PC-3 (cell line): ENCODE measurements around the gene NAA60. TPM values are rescaled to one million over a fixed set of nuclear protein-coding genes. Genes with fewer than 3 reads are reported as not detected.

Experiments used
- ATAC-seq: fragments of 200-7000 bp; cut with Tn5 transposase; 2 replicates; pipeline ENCODE4 v1.9.1; 2020; ENCODE audit warnings: mild to moderate bottlenecking, moderate library complexity
- BruUV-seq: library from RNA; stranded (reverse); fragments of 400-500 nt; replicated peaks from 2 replicates; lab custom pipeline; 2021; lab: Mats Ljungman, UMichigan
- CTCF ChIA-PET: fragments of 300-600 bp; sonication (Branson Sonifier 250); formaldehyde crosslinking; loops from one replicate; lab custom pipeline; 2022; ENCODE audit warnings: antibody characterized with exemption; lab: Charles Lee
- POLR2A ChIA-PET: fragments of 300-600 bp; sonication (Branson Sonifier 250); formaldehyde crosslinking; loops from one replicate; lab custom pipeline; 2022; ENCODE audit warnings: antibody characterized with exemption; ENCODE audit not compliant: unreplicated experiment; lab: Charles Lee
- DNase-seq: peaks from one replicate; pipeline ENCODE4 v3.0.0-alpha.2; 2015
- H2AFZ ChIP-seq: fragments of 300-600 bp; sonication (generic); 2 replicates; pipeline ENCODE4 v1.6.0; 2016; ENCODE audit warnings: antibody characterized with exemption, low read length
- H3F3A ChIP-seq: fragments of 300-600 bp; sonication (generic); one replicate; pipeline ENCODE4 v1.6.0; 2017; ENCODE audit warnings: antibody characterized with exemption, low read length, control low read depth, mild to moderate bottlenecking; ENCODE audit not compliant: unreplicated experiment
- H3K27ac ChIP-seq: fragments of 300-600 bp; sonication (generic); 2 replicates; pipeline ENCODE4 v1.5.1; 2016; ENCODE audit warnings: mild to moderate bottlenecking, low read length
- H3K27me3 ChIP-seq: fragments of 300-600 bp; sonication (generic); 2 replicates; pipeline ENCODE4 v1.6.1; 2016; ENCODE audit warnings: low read length, mixed read lengths
- H3K36me3 ChIP-seq: fragments of 300-600 bp; sonication (generic); 2 replicates; pipeline ENCODE4 v1.6.1; 2016; ENCODE audit warnings: low read depth, mixed run types, low read length, mixed read lengths
- H3K4me1 ChIP-seq: fragments of 300-600 bp; sonication (generic); 2 replicates; pipeline ENCODE4 v1.5.1; 2016; ENCODE audit warnings: low read length; ENCODE audit not compliant: insufficient read depth
- H3K4me2 ChIP-seq: fragments of 300-600 bp; sonication (generic); 2 replicates; pipeline ENCODE4 v1.6.0; 2016; ENCODE audit warnings: low read length
- H3K4me3 ChIP-seq: fragments of 300-600 bp; sonication (generic); 2 replicates; pipeline ENCODE4 v1.5.1; 2016; ENCODE audit warnings: mild to moderate bottlenecking, low read length, mixed read lengths
- H3K79me2 ChIP-seq: fragments of 300-600 bp; sonication (generic); 2 replicates; pipeline ENCODE4 v1.6.1; 2017; ENCODE audit warnings: low read length, mixed read lengths
- H3K9ac ChIP-seq: fragments of 300-600 bp; sonication (generic); 2 replicates; pipeline ENCODE4 v1.6.0; 2016; ENCODE audit warnings: mild to moderate bottlenecking, low read length
- H3K9me2 ChIP-seq: fragments of 300-600 bp; sonication (generic); replicated peaks from 2 replicates; pipeline ENCODE4 v1.6.1; 2016; ENCODE audit warnings: mixed run types, low read length, mixed read lengths
- H3K9me3 ChIP-seq: fragments of 300-600 bp; sonication (generic); 2 replicates; pipeline ENCODE4 v1.6.1; 2016; ENCODE audit warnings: low read length, mixed read lengths
- H4K20me1 ChIP-seq: fragments of 300-600 bp; sonication (generic); 2 replicates; pipeline ENCODE4 v1.6.1; 2016; ENCODE audit warnings: low read length, mixed read lengths
- EZH2 ChIP-seq: fragments of 300-600 bp; sonication (generic); IDR thresholded peaks from one replicate; pipeline ENCODE4 v1.6.1; 2017; ENCODE audit warnings: antibody characterized with exemption, mild to moderate bottlenecking, low read length; ENCODE audit not compliant: unreplicated experiment
- EZH2phosphoT487 ChIP-seq: fragments of 300-600 bp; sonication (generic); IDR thresholded peaks from 2 replicates; pipeline ENCODE4 v1.6.1; 2018; ENCODE audit warnings: mild to moderate bottlenecking, antibody characterized with exemption, low read length, borderline replicate concordance
- intact Hi-C: fragments of 100-400 bp; cut with micrococcal nuclease; formaldehyde crosslinking; loops from 2 replicates; pipeline ENCODE4 v1.9.0; 2023
- total RNA-seq: library from RNA; depleted of rRNA; stranded (reverse); fragments of >200 nt; gene quantifications from 2 replicates; pipeline ENCODE4 v1.2.3, GENCODE V29; 2014
- TF ChIP-seq, protein P1 (sequence below): fragments of 300-600 bp; sonication (generic); conservative IDR thresholded peaks from 2 replicates; pipeline ENCODE4 v1.5.1; 2017; ENCODE audit warnings: antibody characterized with exemption, low read depth, mild to moderate bottlenecking, low read length

The NAA60 gene
- total RNA-seq, 1 experiment from 2014 or later, result 7.6 TPM

DNA sequence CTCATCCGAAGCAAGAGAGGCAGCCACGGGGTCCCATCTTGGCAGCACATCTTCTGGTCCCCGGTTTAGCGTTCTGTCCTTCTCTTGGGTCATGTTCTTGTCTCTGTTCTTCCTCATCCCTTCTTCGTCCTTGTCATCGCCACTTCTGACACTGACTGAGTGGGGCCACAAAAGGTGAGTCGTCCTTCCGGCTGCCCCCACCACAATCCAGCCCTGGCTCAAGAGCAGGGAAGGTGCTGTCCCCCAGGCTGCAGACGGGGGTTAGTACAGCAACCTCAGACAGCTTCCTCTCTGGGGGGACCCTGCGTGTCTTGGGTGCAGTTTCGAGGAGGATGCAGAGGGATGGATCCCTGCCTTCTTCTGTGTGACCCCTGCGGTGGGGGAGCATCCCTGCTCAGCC is 21.8 kb downstream of the NAA60 start:
- TF ChIP-seq, protein P1, sequence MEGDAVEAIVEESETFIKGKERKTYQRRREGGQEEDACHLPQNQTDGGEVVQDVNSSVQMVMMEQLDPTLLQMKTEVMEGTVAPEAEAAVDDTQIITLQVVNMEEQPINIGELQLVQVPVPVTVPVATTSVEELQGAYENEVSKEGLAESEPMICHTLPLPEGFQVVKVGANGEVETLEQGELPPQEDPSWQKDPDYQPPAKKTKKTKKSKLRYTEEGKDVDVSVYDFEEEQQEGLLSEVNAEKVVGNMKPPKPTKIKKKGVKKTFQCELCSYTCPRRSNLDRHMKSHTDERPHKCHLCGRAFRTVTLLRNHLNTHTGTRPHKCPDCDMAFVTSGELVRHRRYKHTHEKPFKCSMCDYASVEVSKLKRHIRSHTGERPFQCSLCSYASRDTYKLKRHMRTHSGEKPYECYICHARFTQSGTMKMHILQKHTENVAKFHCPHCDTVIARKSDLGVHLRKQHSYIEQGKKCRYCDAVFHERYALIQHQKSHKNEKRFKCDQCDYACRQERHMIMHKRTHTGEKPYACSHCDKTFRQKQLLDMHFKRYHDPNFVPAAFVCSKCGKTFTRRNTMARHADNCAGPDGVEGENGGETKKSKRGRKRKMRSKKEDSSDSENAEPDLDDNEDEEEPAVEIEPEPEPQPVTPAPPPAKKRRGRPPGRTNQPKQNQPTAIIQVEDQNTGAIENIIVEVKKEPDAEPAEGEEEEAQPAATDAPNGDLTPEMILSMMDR, result no peak
- TF ChIP-seq EZH2phosphoT487 (no peak), EZH2 (no peak)
- no TSS peak for BruUV-seq
- Histone ChIP-seq H4K20me1 (no peaks in the 10 kb centered on the region), H3K27me3 (no peaks in the 10 kb centered on the region), H3K27ac (no peak overlapping the region), H3K9me2 (no peaks in the 10 kb centered on the region), H3K36me3 (no peaks in the 10 kb centered on the region), H3K9me3 (no peaks in the 10 kb centered on the region), H3K4me1 (no peaks in the 10 kb centered on the region), H3K4me3 (no peak overlapping the region), H3K4me2 (no peak overlapping the region), H3K79me2 (peaks cover 91% of the 10 kb centered on the region), H3F3A (no peaks in the 10 kb centered on the region), H2AFZ (no peak overlapping the region), H3K9ac (no peak overlapping the region)
- intact Hi-C loops, result no loop called here
- ChIA-PET CTCF (no interaction called here), POLR2A (no interaction called here)
- no peak for DNase-seq
- ATAC-seq, result no peak

DNA sequence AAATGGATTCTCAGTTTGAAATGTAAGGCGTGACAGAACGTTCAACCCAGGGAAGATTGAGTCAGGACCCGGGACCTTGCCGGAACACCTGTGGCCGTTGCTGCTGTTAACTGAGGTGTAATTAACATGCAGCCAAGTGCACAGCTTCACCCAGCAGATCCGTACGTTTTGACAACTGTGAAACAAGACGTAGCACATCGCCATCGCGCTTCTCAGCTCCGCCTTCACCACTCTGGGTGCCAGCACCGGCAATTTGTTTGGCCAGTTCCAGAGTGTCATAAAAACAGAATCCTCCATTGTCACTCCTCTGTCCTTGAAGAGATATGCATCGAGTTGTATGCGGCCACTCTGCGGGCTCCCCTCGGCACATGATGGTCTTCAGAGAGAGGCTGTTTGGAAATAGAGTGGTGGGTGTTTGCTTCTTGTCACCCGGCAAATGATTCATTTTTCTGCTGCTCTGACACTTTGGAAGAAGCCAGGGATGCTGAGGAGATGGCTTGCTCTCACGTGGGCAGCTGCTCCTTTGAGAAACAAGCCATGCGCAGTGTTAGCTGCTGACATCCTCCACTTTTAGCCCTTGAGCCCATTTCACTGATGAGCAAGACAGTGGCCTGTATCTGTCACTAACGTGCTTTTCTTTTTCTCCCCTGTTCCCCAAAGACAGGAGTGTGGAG is 22.6 kb downstream of the NAA60 start:
- peaks cover 90% of the 10 kb centered on the region for H3K79me2 ChIP-seq
- intact Hi-C loops, result no loop called here
- no peaks in the 10 kb centered on the region for H3K9me2 ChIP-seq
- no peaks in the 10 kb centered on the region for H3K36me3 ChIP-seq
- ATAC-seq, result no peak
- TF ChIP-seq EZH2 (no peak), EZH2phosphoT487 (no peak)
- TF ChIP-seq, protein P1, result no peak
- H3K27me3 ChIP-seq, result no peaks in the 10 kb centered on the region
- H4K20me1 ChIP-seq, result no peaks in the 10 kb centered on the region
- no peaks in the 10 kb centered on the region for H3F3A ChIP-seq
- no peak overlapping the region for H3K27ac ChIP-seq
- ChIA-PET POLR2A (no interaction called here), CTCF (no interaction called here)
- H3K9me3 ChIP-seq, result no peaks in the 10 kb centered on the region
- no peak overlapping the region for H3K4me2 ChIP-seq
- H3K4me1 ChIP-seq, result no peaks in the 10 kb centered on the region
- H3K4me3 ChIP-seq, result no peak overlapping the region
- H3K9ac ChIP-seq, result no peak overlapping the region
- BruUV-seq, result no TSS peak
- DNase-seq, result no peak
- H2AFZ ChIP-seq, result no peak overlapping the region

DNA sequence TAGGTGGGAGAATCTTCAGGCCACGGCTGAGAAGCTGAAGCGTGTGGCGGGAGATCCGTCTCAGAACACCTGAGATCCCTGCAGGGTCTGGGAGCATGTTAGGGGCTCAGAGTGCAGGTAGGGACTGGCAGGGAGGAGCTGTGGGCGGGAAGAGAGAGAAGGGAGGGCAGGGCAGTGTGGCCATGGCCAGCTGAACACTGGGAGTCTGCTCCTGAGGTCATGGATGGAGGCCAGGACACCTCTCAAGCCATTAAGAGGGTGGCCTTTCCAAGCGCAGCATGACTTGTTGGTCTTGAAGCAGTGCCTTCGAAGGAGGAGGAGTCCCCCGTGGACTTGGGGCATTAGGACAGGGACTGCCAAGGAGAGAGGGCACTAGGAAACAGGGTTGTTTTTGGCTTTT is 23.7 kb downstream of the NAA60 start:
- BruUV-seq, result no TSS peak
- no peaks in the 10 kb centered on the region for H3K27me3 ChIP-seq
- TF ChIP-seq, protein P1, result no peak
- no peak for TF ChIP-seq EZH2phosphoT487
- TF ChIP-seq EZH2, result no peak
- H3K9ac ChIP-seq, result no peak overlapping the region
- H2AFZ ChIP-seq, result no peak overlapping the region
- H3K27ac ChIP-seq, result no peak overlapping the region
- no peaks in the 10 kb centered on the region for H3F3A ChIP-seq
- no peaks in the 10 kb centered on the region for H3K4me1 ChIP-seq
- no peaks in the 10 kb centered on the region for H3K9me2 ChIP-seq
- no peaks in the 10 kb centered on the region for H4K20me1 ChIP-seq
- H3K79me2 ChIP-seq, result peaks cover 84% of the 10 kb centered on the region
- CTCF ChIA-PET, result no interaction called here
- POLR2A ChIA-PET, result no interaction called here
- no peaks in the 10 kb centered on the region for H3K36me3 ChIP-seq
- no peak for DNase-seq
- no peak overlapping the region for H3K4me3 ChIP-seq
- H3K9me3 ChIP-seq, result no peaks in the 10 kb centered on the region
- ATAC-seq, result no peak
- intact Hi-C loops, result no loop called here
- no peak overlapping the region for H3K4me2 ChIP-seq
